IPS-NIHi7 (cell line): Measurements from ENCODE around the gene TMEM89.

Experiments
- DNase-seq: peaks from one replicate; pipeline ENCODE4 v3.0.0; 2012; ENCODE audit warnings: mixed read lengths; ENCODE audit errors: extremely low spot score

TMEM89 gene

DNA sequence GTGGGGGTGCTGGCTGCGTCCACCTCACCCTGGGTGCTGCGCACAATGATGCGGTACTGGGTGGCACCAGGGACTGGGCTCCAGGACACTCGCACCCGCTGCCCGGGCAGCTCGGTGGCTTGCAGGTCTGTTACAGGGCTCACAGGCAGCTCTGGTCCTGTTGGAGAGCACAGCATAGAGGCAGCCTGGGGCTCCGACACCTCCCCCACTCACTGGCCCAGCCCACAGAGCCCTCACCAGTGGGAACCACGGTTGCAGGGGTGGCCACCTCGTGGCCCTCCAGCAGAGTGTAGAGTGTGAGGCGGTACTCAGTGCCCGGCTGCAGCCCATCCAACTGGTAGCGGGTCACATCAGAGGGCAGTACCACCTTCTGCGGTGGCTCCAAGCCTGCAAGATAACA, 30.1 kb downstream of the TMEM89 start:
- DNase-seq: no peak

DNA sequence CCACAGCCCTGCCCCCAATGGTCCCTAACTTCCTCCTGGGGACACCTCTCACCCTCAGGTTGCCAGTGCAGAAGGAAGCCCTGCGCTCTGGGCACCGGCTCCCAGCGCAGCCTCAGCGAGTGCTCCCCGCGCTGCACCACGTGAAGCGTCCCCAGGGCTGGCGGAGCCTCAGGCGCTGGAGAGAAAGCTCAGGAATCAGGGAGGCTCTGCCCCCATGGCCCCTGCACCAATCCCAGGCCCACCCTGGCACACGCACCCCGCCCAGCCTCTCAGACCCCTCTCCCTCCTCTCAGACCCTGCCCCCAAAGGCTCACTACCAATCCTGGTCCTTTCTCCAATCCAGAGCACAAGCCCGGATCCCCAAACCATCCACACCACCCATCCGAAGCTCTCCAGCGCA, 33.3 kb downstream of the TMEM89 start:
- no peak for DNase-seq

DNA sequence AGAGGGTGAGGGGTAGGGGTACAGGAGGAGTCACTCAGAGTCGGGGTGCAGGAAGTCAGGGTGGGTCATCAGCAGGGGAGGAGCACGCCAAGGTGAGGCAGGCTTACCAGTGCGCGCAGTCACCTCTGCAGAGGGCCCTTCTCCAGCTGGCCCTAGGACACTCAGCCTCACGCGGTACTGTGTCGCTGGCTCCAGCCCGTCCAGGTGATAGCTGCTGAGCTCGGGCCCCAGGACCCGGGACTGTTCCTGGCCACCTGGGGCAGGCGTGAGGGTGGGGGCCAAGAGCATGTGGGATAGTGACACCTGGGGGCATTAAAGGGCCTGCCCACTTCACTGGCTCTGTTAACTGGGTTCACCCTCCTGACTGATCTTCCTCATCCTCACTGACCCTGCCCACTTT, 33.9 kb downstream of the TMEM89 start:
- DNase-seq: no peak

GRCh38 chr3:48585411-48585810, 36.2 kb downstream of the TMEM89 start:
- no peak for DNase-seq

- DNase-seq: no peak
Measured at GRCh38 chr3:48584836-48585235, 36.7 kb downstream of the TMEM89 start.

DNA sequence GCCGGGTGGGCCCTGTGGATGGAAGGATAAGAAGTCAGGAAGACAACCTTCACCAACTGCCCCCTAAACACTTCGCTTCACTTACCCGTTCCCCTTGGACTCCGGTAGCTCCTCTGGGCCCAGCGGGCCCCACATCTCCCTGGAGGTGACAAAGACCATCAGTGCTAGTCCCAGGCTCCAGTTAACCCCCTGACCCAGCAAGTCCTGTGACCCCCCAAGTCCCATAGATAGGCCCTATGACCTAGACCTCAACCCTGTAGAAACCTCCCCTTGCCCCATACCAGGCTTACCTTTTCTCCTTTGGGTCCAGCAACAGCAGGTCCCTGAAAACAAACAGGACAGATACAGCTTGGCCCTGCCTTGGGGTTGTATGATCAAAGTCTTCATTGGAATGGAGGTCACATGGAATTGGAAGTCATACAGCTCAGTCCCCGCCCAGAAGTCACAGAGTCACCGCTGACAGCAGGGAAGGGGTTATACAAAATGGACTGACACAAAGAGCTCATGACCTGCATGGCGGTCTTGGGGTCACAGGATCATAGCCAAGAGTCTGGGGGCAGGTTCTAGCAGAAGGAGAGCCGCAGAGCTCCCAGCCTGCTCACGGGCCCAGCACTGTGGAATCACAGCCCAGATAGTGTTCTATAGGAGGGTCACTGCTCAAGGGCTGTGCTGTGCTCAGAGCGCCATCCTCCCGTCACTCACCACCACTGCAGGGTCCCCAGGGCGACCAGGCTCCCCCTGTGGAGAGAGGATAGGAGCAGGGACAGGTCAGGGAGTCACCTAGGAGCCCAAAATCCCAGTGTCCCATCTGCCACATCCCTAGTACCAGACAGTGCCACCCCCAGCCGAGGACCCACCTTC, 39.7 kb downstream of the TMEM89 start:
- no peak for DNase-seq

- DNase-seq: no peak
Measured at GRCh38 chr3:48576647-48577046, 44.9 kb downstream of the TMEM89 start.

DNA sequence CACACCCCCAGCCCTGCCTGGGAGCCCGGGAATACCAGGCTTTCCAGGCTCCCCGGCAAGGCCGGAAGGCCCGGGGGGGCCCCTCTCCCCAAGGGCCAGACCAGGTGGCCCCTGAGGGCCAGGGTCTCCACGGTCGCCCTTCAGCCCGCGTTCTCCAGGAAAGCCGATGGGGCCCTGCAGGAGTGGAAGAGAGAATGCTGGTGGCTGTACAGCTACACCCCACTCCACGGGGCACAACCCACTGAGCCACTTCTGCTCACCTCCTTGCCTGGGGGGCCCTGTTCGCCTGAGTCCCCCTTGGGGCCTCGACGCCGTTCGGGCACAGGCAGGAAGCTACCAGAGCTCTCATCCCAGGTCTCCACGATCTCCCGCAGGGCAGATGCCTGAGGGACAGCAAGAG, 46.2 kb downstream of the TMEM89 start:
- DNase-seq: no peak

DNA sequence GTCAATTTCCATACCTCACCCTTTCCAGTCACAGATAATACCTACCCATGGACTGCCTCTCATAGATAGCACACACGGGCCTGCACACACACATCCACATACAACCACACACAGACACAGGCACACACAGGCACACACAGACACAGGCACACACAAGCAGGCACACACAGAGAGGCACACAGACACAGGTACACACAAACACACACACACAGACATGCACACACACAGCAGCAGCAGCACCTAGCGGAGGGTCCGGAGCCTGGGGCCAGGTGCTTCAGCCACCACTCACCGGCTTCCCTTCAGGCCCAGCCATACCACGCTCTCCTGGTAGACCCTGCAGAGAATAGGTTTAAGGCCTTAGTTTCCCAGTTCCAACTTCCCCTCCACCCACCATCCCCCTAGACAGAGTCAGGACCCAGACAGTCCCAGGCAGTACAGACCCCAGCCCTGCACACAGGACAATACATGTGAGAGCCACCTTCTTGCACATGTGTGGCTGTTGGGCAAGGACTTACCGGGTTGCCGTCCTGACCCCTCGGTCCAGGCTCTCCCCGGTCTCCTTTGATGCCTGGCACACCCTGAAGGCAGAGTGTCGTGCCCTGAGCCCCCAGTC, 47.5 kb downstream of the TMEM89 start:
- DNase-seq: no peak

- no peak for DNase-seq
Measured at GRCh38 chr3:48572517-48572916, 49.1 kb downstream of the TMEM89 start.

DNA sequence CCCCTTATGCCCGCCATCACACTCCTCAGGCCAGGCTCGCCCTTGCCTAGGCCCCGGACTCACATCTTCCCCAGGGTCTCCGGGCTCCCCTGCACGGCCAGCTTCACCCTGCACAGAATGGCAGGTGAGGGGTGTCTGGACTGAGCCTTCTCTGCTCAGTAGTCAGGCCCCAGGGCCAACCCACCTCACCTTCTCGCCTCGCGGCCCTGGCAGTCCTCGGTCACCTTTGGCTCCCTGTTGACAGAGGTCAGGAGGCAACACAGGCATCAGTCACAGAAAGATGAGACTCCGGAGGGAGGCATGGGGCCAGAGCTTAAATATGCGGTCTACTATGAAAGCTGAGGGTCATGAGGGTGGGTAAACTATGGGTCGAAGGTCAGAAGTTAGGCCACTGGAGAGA, 49.6 kb downstream of the TMEM89 start:
- DNase-seq: no peak
